Measurements from ENCODE around the gene MGAT5. TPM values are rescaled to one million over a fixed set of nuclear protein-coding genes. Genes with fewer than 3 reads are reported as not detected.

Gene MGAT5
- total and polyA plus RNA-seq, 3 experiments from 2014 or later = 6.4 to 42.4 (median 40.9) TPM

- H3K4me1 ChIP-seq (ENCODE audit: insufficient read depth, low read length) = peaks cover 17% of the 10 kb centered on the region
- CTCF ChIA-PET = no interaction called here
- no peak overlapping the region for H3K27ac ChIP-seq (ENCODE audit: low read depth, low read length)
- DNase-seq = no peak
- H3K27ac Mint-ChIP-seq = peak overlapping the region in 1 of 8 donors; percentile 66
- H3K9me3 Mint-ChIP-seq = no peaks in the 10 kb centered on the region
- peaks cover 4 to 33% (median 32%) of the 10 kb centered on the region in 3 donors for H3K36me3 Mint-ChIP-seq
- POLR2A ChIA-PET = no interaction called here
- no peak overlapping the region for H3K4me3 Mint-ChIP-seq
- H3K27me3 Mint-ChIP-seq = no peaks in the 10 kb centered on the region
- H3K9me3 ChIP-seq (ENCODE audit: low read length) = no peaks in the 10 kb centered on the region
- H3K27me3 ChIP-seq (ENCODE audit: insufficient read depth, low read length, poor library complexity, severe bottlenecking) = no peaks in the 10 kb centered on the region
- peaks cover 74 to 99% (median 88%) of the 10 kb centered on the region in 3 donors for H3K4me1 Mint-ChIP-seq
- no peaks in the 10 kb centered on the region for H3K36me3 ChIP-seq (ENCODE audit: insufficient read depth, low read length)
- H3K4me3 ChIP-seq (ENCODE audit: low read length) = no peak overlapping the region
Measured at GRCh38 chr2:134315471-134315870, 61.6 kb downstream of the MGAT5 start.

- no peaks in the 10 kb centered on the region for H3K9me3 ChIP-seq (ENCODE audit: low read length)
- Mint-ChIP-seq H3K36me3 (peaks cover 4 to 39% (median 22%) of the 10 kb centered on the region in 3 donors), H3K4me3 (peak overlapping the region in 1 of 7 donors; percentile 40), H3K27me3 (no peaks in the 10 kb centered on the region), H3K9me3 (no peaks in the 10 kb centered on the region), H3K27ac (peak overlapping the region in 4 of 8 donors; percentile 6 to 73 (median 50)), H3K4me1 (peaks cover 79 to 100% (median 90%) of the 10 kb centered on the region in 3 donors)
- H3K4me1 ChIP-seq (ENCODE audit: insufficient read depth, low read length) = peaks cover 53% of the 10 kb centered on the region
- H3K36me3 ChIP-seq (ENCODE audit: insufficient read depth, low read length) = no peaks in the 10 kb centered on the region
- ChIA-PET CTCF (interaction anchor here (0.6 to 1.8 kb wide), 3 partner anchors 8 to 92 kb away, joined by 3 to 5 read pairs (median 4); no protein-coding TSS in a partner anchor), POLR2A (no interaction called here)
- no peaks in the 10 kb centered on the region for H3K27me3 ChIP-seq (ENCODE audit: insufficient read depth, low read length, poor library complexity, severe bottlenecking)
- no peak for DNase-seq
- H3K4me3 ChIP-seq (ENCODE audit: low read length) = no peak overlapping the region
- no peak overlapping the region for H3K27ac ChIP-seq (ENCODE audit: low read depth, low read length)
Measured at GRCh38 chr2:134319596-134320254, 65.9 kb downstream of the MGAT5 start.

- Histone ChIP-seq H3K9me3 (ENCODE audit: low read length) (no peaks in the 10 kb centered on the region), H3K4me1 (ENCODE audit: insufficient read depth, low read length) (peaks cover 58% of the 10 kb centered on the region), H3K4me3 (ENCODE audit: low read length) (no peak overlapping the region), H3K27ac (ENCODE audit: low read depth, low read length) (no peak overlapping the region), H3K36me3 (ENCODE audit: insufficient read depth, low read length) (no peaks in the 10 kb centered on the region), H3K27me3 (ENCODE audit: insufficient read depth, low read length, poor library complexity, severe bottlenecking) (no peaks in the 10 kb centered on the region)
- no peaks in the 10 kb centered on the region for H3K9me3 Mint-ChIP-seq
- H3K27me3 Mint-ChIP-seq = no peaks in the 10 kb centered on the region
- H3K4me3 Mint-ChIP-seq = peak overlapping the region in 4 of 7 donors; percentile 29 to 56 (median 41)
- ChIA-PET CTCF (interaction anchor here (0.7 to 1.6 kb wide), 3 partner anchors 75 to 203 kb away, joined by 3 to 4 read pairs (median 3); no protein-coding TSS in a partner anchor), POLR2A (no interaction called here)
- peak overlapping the region in 7 of 8 donors; percentile 17 to 87 (median 36) for H3K27ac Mint-ChIP-seq
- H3K36me3 Mint-ChIP-seq = peaks cover 4 to 39% (median 26%) of the 10 kb centered on the region in 3 donors
- peak in 3 of 5 donors; percentile 7 to 55 (median 15) for DNase-seq
- peaks cover 83 to 100% (median 93%) of the 10 kb centered on the region in 3 donors for H3K4me1 Mint-ChIP-seq
Measured at GRCh38 chr2:134320930-134321329, 67.1 kb downstream of the MGAT5 start.

GRCh38 chr2:134323777-134324176 is 69.9 kb downstream of the MGAT5 start:
- H3K27me3 ChIP-seq (ENCODE audit: insufficient read depth, low read length, poor library complexity, severe bottlenecking) = no peaks in the 10 kb centered on the region
- H3K36me3 ChIP-seq (ENCODE audit: insufficient read depth, low read length) = no peaks in the 10 kb centered on the region
- H3K4me3 ChIP-seq (ENCODE audit: low read length) = no peak overlapping the region
- H3K27me3 Mint-ChIP-seq = peaks cover 0 to 1% of the 10 kb centered on the region in 2 donors
- DNase-seq = no peak
- peaks cover 58% of the 10 kb centered on the region for H3K4me1 ChIP-seq (ENCODE audit: insufficient read depth, low read length)
- H3K27ac ChIP-seq (ENCODE audit: low read depth, low read length) = no peak overlapping the region
- no peaks in the 10 kb centered on the region for H3K9me3 Mint-ChIP-seq
- H3K4me3 Mint-ChIP-seq = peak overlapping the region in 1 of 7 donors; percentile 21
- peaks cover 75 to 100% (median 91%) of the 10 kb centered on the region in 3 donors for H3K4me1 Mint-ChIP-seq
- CTCF ChIA-PET = interaction anchor here (1.2 to 1.3 kb wide), 2 partner anchors 79 to 116 kb away, joined by 4 read pairs; no protein-coding TSS in a partner anchor
- H3K9me3 ChIP-seq (ENCODE audit: low read length) = no peaks in the 10 kb centered on the region
- H3K36me3 Mint-ChIP-seq = peaks cover 0 to 39% (median 22%) of the 10 kb centered on the region in 3 donors
- peak overlapping the region in 2 of 8 donors; percentile 47 to 53 for H3K27ac Mint-ChIP-seq
- POLR2A ChIA-PET = no interaction called here

GRCh38 chr2:134324430-134324829 is 70.6 kb downstream of the MGAT5 start:
- H3K27ac ChIP-seq (ENCODE audit: low read depth, low read length) = no peak overlapping the region
- ChIA-PET CTCF (no interaction called here), POLR2A (no interaction called here)
- peaks cover 0 to 35% (median 22%) of the 10 kb centered on the region in 3 donors for H3K36me3 Mint-ChIP-seq
- H3K27ac Mint-ChIP-seq = peak overlapping the region in 5 of 8 donors; percentile 6 to 47 (median 39)
- H3K9me3 Mint-ChIP-seq = no peaks in the 10 kb centered on the region
- H3K9me3 ChIP-seq (ENCODE audit: low read length) = no peaks in the 10 kb centered on the region
- peak overlapping the region in 2 of 7 donors; percentile 19 to 21 for H3K4me3 Mint-ChIP-seq
- no peaks in the 10 kb centered on the region for H3K36me3 ChIP-seq (ENCODE audit: insufficient read depth, low read length)
- H3K27me3 Mint-ChIP-seq = peaks cover 0 to 1% of the 10 kb centered on the region in 2 donors
- H3K27me3 ChIP-seq (ENCODE audit: insufficient read depth, low read length, poor library complexity, severe bottlenecking) = no peaks in the 10 kb centered on the region
- H3K4me1 Mint-ChIP-seq = peaks cover 69 to 100% (median 86%) of the 10 kb centered on the region in 3 donors
- no peak overlapping the region for H3K4me3 ChIP-seq (ENCODE audit: low read length)
- H3K4me1 ChIP-seq (ENCODE audit: insufficient read depth, low read length) = peaks cover 52% of the 10 kb centered on the region
- DNase-seq = no peak

GRCh38 chr2:134324947-134325346 is 71.1 kb downstream of the MGAT5 start:
- no peaks in the 10 kb centered on the region for H3K36me3 ChIP-seq (ENCODE audit: insufficient read depth, low read length)
- Mint-ChIP-seq H3K36me3 (peaks cover 0 to 34% (median 22%) of the 10 kb centered on the region in 3 donors), H3K4me3 (peak overlapping the region in 3 of 7 donors; percentile 6 to 19 (median 8)), H3K9me3 (no peaks in the 10 kb centered on the region), H3K27me3 (peaks cover 0 to 1% of the 10 kb centered on the region in 2 donors), H3K27ac (peak overlapping the region in 4 of 8 donors; percentile 14 to 77 (median 46)), H3K4me1 (peaks cover 64 to 98% (median 85%) of the 10 kb centered on the region in 3 donors)
- no peaks in the 10 kb centered on the region for H3K27me3 ChIP-seq (ENCODE audit: insufficient read depth, low read length, poor library complexity, severe bottlenecking)
- H3K9me3 ChIP-seq (ENCODE audit: low read length) = no peaks in the 10 kb centered on the region
- no peak overlapping the region for H3K27ac ChIP-seq (ENCODE audit: low read depth, low read length)
- DNase-seq = peak in 1 of 5 donors; percentile 17
- H3K4me3 ChIP-seq (ENCODE audit: low read length) = no peak overlapping the region
- CTCF ChIA-PET = no interaction called here
- POLR2A ChIA-PET = no interaction called here
- H3K4me1 ChIP-seq (ENCODE audit: insufficient read depth, low read length) = peaks cover 47% of the 10 kb centered on the region

- DNase-seq = no peak
- Histone ChIP-seq H3K27ac (ENCODE audit: low read depth, low read length) (no peak overlapping the region), H3K4me1 (ENCODE audit: insufficient read depth, low read length) (peaks cover 39% of the 10 kb centered on the region), H3K36me3 (ENCODE audit: insufficient read depth, low read length) (no peaks in the 10 kb centered on the region), H3K27me3 (ENCODE audit: insufficient read depth, low read length, poor library complexity, severe bottlenecking) (no peaks in the 10 kb centered on the region), H3K4me3 (ENCODE audit: low read length) (no peak overlapping the region), H3K9me3 (ENCODE audit: low read length) (no peaks in the 10 kb centered on the region)
- H3K27me3 Mint-ChIP-seq = peaks cover 0 to 1% of the 10 kb centered on the region in 2 donors
- peaks cover 6 to 38% (median 21%) of the 10 kb centered on the region in 3 donors for H3K36me3 Mint-ChIP-seq
- H3K9me3 Mint-ChIP-seq = no peaks in the 10 kb centered on the region
- peaks cover 57 to 95% (median 78%) of the 10 kb centered on the region in 3 donors for H3K4me1 Mint-ChIP-seq
- peak overlapping the region in 1 of 7 donors; percentile 1 for H3K4me3 Mint-ChIP-seq
- H3K27ac Mint-ChIP-seq = peak overlapping the region in 5 of 8 donors; percentile 1 to 84 (median 27)
- CTCF ChIA-PET = no interaction called here
- POLR2A ChIA-PET = no interaction called here
Measured at GRCh38 chr2:134325696-134326095, 71.8 kb downstream of the MGAT5 start.

GRCh38 chr2:134327367-134327766 is 73.5 kb downstream of the MGAT5 start:
- Mint-ChIP-seq H3K4me3 (no peak overlapping the region), H3K36me3 (peaks cover 16 to 48% (median 21%) of the 10 kb centered on the region in 3 donors), H3K4me1 (peaks cover 42 to 87% (median 69%) of the 10 kb centered on the region in 3 donors), H3K9me3 (peaks cover 0 to 7% (median 0%) of the 10 kb centered on the region in 5 donors), H3K27me3 (peaks cover 0 to 1% of the 10 kb centered on the region in 2 donors), H3K27ac (peak overlapping the region in 1 of 8 donors; percentile 7)
- H3K36me3 ChIP-seq (ENCODE audit: insufficient read depth, low read length) = no peaks in the 10 kb centered on the region
- no peaks in the 10 kb centered on the region for H3K9me3 ChIP-seq (ENCODE audit: low read length)
- H3K4me3 ChIP-seq (ENCODE audit: low read length) = no peak overlapping the region
- no peak overlapping the region for H3K27ac ChIP-seq (ENCODE audit: low read depth, low read length)
- POLR2A ChIA-PET = no interaction called here
- H3K4me1 ChIP-seq (ENCODE audit: insufficient read depth, low read length) = peaks cover 24% of the 10 kb centered on the region
- no peaks in the 10 kb centered on the region for H3K27me3 ChIP-seq (ENCODE audit: insufficient read depth, low read length, poor library complexity, severe bottlenecking)
- no peak for DNase-seq
- CTCF ChIA-PET = interaction anchor here (1.4 kb wide), 1 partner anchor 11 kb away, joined by 5 read pairs; no protein-coding TSS in a partner anchor

Data from CD8-positive, alpha-beta memory T cell (primary cell).